Progenitor cell of endocrine pancreas (in vitro differentiated cells): ENCODE results near the gene VWA1. TPM values are rescaled to one million over a fixed set of nuclear protein-coding genes. Genes with fewer than 3 reads are reported as not detected.

ENCODE experiments used
- DNase-seq: peaks from one replicate; pipeline ENCODE4 v3.0.0; 2021; ENCODE audit warnings: low spot score; ENCODE audit not compliant: unreplicated experiment
- H3K27ac Mint-ChIP-seq: 2 replicates; pipeline ENCODE4 v1.8.0; 2021; ENCODE audit warnings: mild to moderate bottlenecking, moderate library complexity, mixed read lengths
- H3K27me3 Mint-ChIP-seq: 2 replicates; pipeline ENCODE4 v1.8.0; 2021; ENCODE audit warnings: mixed read lengths
- H3K36me3 Mint-ChIP-seq: 2 replicates; pipeline ENCODE4 v1.8.0; 2022; ENCODE audit warnings: mixed read lengths; ENCODE audit not compliant: insufficient read depth
- H3K4me1 Mint-ChIP-seq: 2 replicates; pipeline ENCODE4 v1.8.0; 2021; ENCODE audit warnings: low read depth, mixed read lengths
- H3K4me3 Mint-ChIP-seq: 2 replicates; pipeline ENCODE4 v1.8.0; 2021; ENCODE audit warnings: low read depth, mild to moderate bottlenecking, moderate library complexity, mixed read lengths
- H3K9me3 Mint-ChIP-seq: 2 replicates; pipeline ENCODE4 v1.8.0; 2021; ENCODE audit warnings: low read depth, mixed read lengths
- total RNA-seq: library from RNA; stranded (reverse); gene quantifications from 2 replicates; pipeline ENCODE4 v1.2.1, GENCODE V29; 2021
- TF ChIP-seq, protein P1 (sequence below): fragments of 200-600 bp; sonication (generic); IDR thresholded peaks from one replicate; pipeline ENCODE4 v1.5.0; 2021; ENCODE audit warnings: antibody characterized with exemption, mild to moderate bottlenecking; ENCODE audit not compliant: unreplicated experiment

Gene VWA1
- total RNA-seq, 1 donor from 2014 or later: 36.8 TPM

DNA sequence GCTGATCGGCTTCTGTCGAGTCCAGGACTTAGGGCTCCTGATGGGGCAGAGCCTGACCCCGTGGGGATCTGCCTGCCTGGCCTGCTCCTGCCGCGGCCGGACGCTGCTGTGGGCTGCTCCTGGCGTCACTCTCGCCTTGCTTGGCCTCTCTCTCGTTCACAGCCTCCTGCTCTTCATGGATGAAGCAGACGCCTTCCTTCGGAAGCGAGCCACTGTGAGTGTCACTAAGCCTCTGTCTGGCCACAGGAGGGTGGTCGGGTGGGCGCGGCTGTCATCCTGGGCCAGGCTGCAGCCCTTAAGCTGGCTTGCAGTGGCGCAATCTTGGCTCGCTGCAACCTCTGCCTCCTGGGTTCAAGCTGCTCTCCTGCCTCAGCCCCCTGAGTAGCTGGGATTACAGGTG is 52.2 kb downstream of the VWA1 start:
- no peak overlapping the region for H3K4me3 Mint-ChIP-seq
- H3K27ac Mint-ChIP-seq: no peak overlapping the region
- no peaks in the 10 kb centered on the region for H3K27me3 Mint-ChIP-seq
- no peaks in the 10 kb centered on the region for H3K4me1 Mint-ChIP-seq
- H3K36me3 Mint-ChIP-seq: peaks cover 23% of the 10 kb centered on the region
- DNase-seq: no peak
- TF ChIP-seq, protein P1, sequence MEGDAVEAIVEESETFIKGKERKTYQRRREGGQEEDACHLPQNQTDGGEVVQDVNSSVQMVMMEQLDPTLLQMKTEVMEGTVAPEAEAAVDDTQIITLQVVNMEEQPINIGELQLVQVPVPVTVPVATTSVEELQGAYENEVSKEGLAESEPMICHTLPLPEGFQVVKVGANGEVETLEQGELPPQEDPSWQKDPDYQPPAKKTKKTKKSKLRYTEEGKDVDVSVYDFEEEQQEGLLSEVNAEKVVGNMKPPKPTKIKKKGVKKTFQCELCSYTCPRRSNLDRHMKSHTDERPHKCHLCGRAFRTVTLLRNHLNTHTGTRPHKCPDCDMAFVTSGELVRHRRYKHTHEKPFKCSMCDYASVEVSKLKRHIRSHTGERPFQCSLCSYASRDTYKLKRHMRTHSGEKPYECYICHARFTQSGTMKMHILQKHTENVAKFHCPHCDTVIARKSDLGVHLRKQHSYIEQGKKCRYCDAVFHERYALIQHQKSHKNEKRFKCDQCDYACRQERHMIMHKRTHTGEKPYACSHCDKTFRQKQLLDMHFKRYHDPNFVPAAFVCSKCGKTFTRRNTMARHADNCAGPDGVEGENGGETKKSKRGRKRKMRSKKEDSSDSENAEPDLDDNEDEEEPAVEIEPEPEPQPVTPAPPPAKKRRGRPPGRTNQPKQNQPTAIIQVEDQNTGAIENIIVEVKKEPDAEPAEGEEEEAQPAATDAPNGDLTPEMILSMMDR: no peak
- H3K9me3 Mint-ChIP-seq: no peaks in the 10 kb centered on the region

DNA sequence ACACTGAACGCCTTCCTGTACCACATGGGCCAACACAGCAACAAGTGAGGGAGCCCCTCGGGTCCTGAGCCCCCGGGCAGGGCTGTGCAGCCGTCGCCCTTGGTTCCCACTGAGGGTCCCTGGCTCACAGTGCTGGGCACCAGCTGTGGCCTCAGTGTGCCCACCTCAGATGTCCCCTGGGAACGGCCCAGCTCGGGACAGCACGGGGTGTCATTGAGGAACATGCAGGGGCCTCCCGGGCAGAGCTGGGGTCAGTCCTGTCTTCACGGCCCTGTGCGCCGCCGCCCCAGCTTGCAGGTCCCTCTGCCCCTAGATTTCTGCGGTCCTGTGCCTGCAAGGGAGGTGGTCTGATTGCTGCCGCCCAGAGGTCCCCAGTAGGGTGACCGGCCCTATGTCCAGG is 53.7 kb downstream of the VWA1 start:
- Mint-ChIP-seq H3K36me3 (peaks cover 34% of the 10 kb centered on the region), H3K4me1 (no peaks in the 10 kb centered on the region), H3K27me3 (no peaks in the 10 kb centered on the region), H3K9me3 (peaks cover 8% of the 10 kb centered on the region), H3K4me3 (no peak overlapping the region), H3K27ac (no peak overlapping the region)
- TF ChIP-seq, protein P1: no peak
- no peak for DNase-seq

DNA sequence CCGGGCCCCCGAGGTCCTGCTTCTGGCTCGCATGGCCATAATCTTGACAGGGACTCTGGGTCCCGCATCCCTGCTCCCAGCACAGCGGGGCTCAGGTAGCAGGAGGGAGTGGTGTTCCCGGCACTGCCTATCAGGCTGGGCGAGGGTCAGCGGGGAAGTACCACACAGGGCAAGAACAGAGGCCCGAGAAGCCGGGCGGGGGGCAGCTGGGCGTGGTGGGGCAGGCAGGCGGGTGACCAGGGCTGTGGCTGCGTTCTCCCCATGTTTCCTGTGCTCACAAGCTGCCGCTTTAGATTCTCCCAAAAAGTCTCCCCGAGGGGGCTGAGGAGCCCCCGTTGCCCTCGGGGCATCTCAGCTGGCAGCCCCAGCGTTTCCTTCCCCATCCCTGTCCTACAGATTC is 54.4 kb downstream of the VWA1 start:
- no peaks in the 10 kb centered on the region for H3K4me1 Mint-ChIP-seq
- TF ChIP-seq, protein P1: no peak
- peaks cover 35% of the 10 kb centered on the region for H3K36me3 Mint-ChIP-seq
- H3K4me3 Mint-ChIP-seq: no peak overlapping the region
- H3K27ac Mint-ChIP-seq: no peak overlapping the region
- H3K27me3 Mint-ChIP-seq: no peaks in the 10 kb centered on the region
- no peak for DNase-seq
- H3K9me3 Mint-ChIP-seq: peaks cover 8% of the 10 kb centered on the region

DNA sequence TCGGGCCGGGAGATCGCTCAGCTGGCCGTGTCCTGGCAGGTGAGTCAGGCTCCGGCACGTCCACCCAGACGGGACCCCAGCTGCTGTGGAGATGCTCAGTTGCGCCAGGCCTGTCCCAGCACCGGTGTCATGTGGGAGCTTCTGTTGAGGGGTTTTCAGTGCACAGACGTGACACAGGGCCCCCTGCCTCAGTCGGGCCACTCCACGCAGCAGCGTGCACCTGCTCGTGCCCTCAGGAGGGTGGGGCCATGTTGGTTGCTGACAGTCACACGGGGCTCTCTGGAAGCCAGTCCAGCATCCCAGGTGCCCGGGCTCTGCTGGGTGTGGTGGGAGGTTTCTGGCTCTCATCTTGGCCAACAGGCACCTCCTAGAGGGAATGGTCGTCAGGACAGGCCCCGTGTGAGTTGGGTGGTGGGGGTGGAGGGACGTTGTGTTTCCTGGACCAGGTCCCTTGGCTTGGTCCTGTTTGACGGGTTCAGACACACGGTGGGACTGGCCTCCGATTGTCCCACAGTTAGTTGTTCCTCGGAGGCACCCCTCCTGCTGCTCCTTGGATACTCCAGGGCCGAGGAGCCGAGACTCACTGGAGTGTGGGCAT is 55.2 kb downstream of the VWA1 start:
- H3K36me3 Mint-ChIP-seq: peaks cover 35% of the 10 kb centered on the region
- TF ChIP-seq, protein P1: no peak
- peaks cover 8% of the 10 kb centered on the region for H3K9me3 Mint-ChIP-seq
- no peaks in the 10 kb centered on the region for H3K27me3 Mint-ChIP-seq
- no peak overlapping the region for H3K27ac Mint-ChIP-seq
- H3K4me1 Mint-ChIP-seq: no peaks in the 10 kb centered on the region
- no peak overlapping the region for H3K4me3 Mint-ChIP-seq
- DNase-seq: no peak

DNA sequence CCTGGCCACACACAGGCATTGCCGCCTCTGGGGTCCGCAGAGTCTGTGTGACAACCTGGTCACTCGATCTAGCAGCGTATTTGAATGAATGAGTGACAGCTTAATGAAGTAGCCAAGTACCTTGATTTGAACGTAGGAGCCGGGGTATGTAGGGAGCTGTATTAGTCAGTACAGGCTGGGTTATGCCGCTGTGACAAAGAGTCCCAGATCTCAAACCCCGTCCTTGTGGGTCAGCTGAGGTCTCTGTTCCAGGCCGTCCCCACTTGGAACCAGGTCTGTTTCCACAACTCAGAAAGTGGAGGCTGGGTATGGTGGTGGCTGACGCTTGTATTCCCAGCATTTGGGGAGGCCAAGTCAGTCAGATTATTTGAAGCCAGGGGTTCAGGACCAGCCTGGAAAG is 56.1 kb downstream of the VWA1 start:
- Mint-ChIP-seq H3K36me3 (peaks cover 35% of the 10 kb centered on the region), H3K27me3 (no peaks in the 10 kb centered on the region)

More for the DNA sequence above, 56.1 kb downstream of the VWA1 start:
- H3K4me3 Mint-ChIP-seq: no peak overlapping the region
- no peak overlapping the region for H3K27ac Mint-ChIP-seq
- no peaks in the 10 kb centered on the region for H3K4me1 Mint-ChIP-seq
- no peak for DNase-seq
- TF ChIP-seq, protein P1: no peak
- peaks cover 8% of the 10 kb centered on the region for H3K9me3 Mint-ChIP-seq

Other genes with a start within 250 kb of the VWA1 start
- gene TNFRSF18, start 229.1 kb upstream of the VWA1 start, total RNA-seq: 0.48 TPM in 1 of 2 replicates, not detected in the other
- gene TNFRSF4, start 221.5 kb upstream of the VWA1 start, total RNA-seq: 0.33 and 0.38 TPM in 2 replicates
- 103 and 107 TPM in 2 replicates for gene SDF4, start 203.7 kb upstream of the VWA1 start, total RNA-seq
- gene B3GALT6, start 203.5 kb upstream of the VWA1 start, total RNA-seq: 31.7 and 31.9 TPM in 2 replicates
- 1.7 and 2.7 TPM in 2 replicates for gene C1QTNF12, start 189.0 kb upstream of the VWA1 start, total RNA-seq
- gene UBE2J2, start 161.8 kb upstream of the VWA1 start, total RNA-seq: 67.0 and 73.6 TPM in 2 replicates
- 7.4 and 11.3 TPM in 2 replicates for gene SCNN1D, start 155.3 kb upstream of the VWA1 start, total RNA-seq
- 111 and 124 TPM in 2 replicates for gene ACAP3, start 127.8 kb upstream of the VWA1 start, total RNA-seq
- gene PUSL1, start 127.1 kb upstream of the VWA1 start, total RNA-seq: 13.8 and 17.9 TPM in 2 replicates
- gene INTS11, start 111.0 kb upstream of the VWA1 start, total RNA-seq: 163 and 177 TPM in 2 replicates
- gene CPTP, start 110.9 kb upstream of the VWA1 start, total RNA-seq: 16.8 and 17.5 TPM in 2 replicates
- 1.1 and 1.2 TPM in 2 replicates for gene TAS1R3, start 104.4 kb upstream of the VWA1 start, total RNA-seq
- 60.1 and 63.1 TPM in 2 replicates for gene DVL1, start 86.3 kb upstream of the VWA1 start, total RNA-seq
- 24.3 and 25.0 TPM in 2 replicates for gene MXRA8, start 77.1 kb upstream of the VWA1 start, total RNA-seq
- 107 TPM in 2 replicates for gene AURKAIP1, start 60.5 kb upstream of the VWA1 start, total RNA-seq
- gene CCNL2, start 36.4 kb upstream of the VWA1 start, total RNA-seq: 381 and 386 TPM in 2 replicates
- 104 and 109 TPM in 2 replicates for gene MRPL20, start 28.4 kb upstream of the VWA1 start, total RNA-seq
- 15.1 and 18.1 TPM in 2 replicates for gene ANKRD65, start 14.4 kb upstream of the VWA1 start, total RNA-seq
- 1.6 and 1.9 TPM in 2 replicates for gene ATAD3C, start 14.0 kb downstream of the VWA1 start, total RNA-seq
- gene ATAD3B, start 36.1 kb downstream of the VWA1 start, total RNA-seq: 36.7 and 42.0 TPM in 2 replicates
- 37.4 and 38.8 TPM in 2 replicates for gene ATAD3A, start 76.5 kb downstream of the VWA1 start, total RNA-seq
- gene TMEM240, start 104.9 kb downstream of the VWA1 start, total RNA-seq: 5.1 and 6.6 TPM in 2 replicates
- 114 and 118 TPM in 2 replicates for gene SSU72, start 139.2 kb downstream of the VWA1 start, total RNA-seq
- gene FNDC10, start 164.4 kb downstream of the VWA1 start, total RNA-seq: 2.7 and 4.2 TPM in 2 replicates
- 132 and 144 TPM in 2 replicates for gene MIB2, start 179.8 kb downstream of the VWA1 start, total RNA-seq
- 4.4 and 5.3 TPM in 2 replicates for gene MMP23B, start 196.5 kb downstream of the VWA1 start, total RNA-seq
- gene CDK11B, start 223.3 kb downstream of the VWA1 start, total RNA-seq: 26.3 and 28.7 TPM in 2 replicates